Right lobe of liver (tissue), 6 donors: ENCODE measurements around the gene DNAH8. TPM values are rescaled to one million over a fixed set of nuclear protein-coding genes. Genes with fewer than 3 reads are reported as not detected.

Experiments used
- ATAC-seq, 4 donors: fragments of 200-7000 bp; cut with Tn5 transposase; one replicate each; pipeline ENCODE4 v1.9.1; 2020; ENCODE audit warnings: mild to moderate bottlenecking in 4 of 4, moderate library complexity in 4 of 4
- DNase-seq, 3 donors: peaks; one replicate each; pipeline ENCODE4 v3.0.0-alpha.2; 2020
- H3K27ac ChIP-seq, 3 donors: fragments of 200-600 bp; one replicate each; pipeline ENCODE4 v1.8.0; 2022
- H3K27me3 ChIP-seq, 2 donors: fragments of 200-600 bp; one replicate each; pipeline ENCODE4 v1.8.0; 2022
- H3K36me3 ChIP-seq, 4 donors: fragments of 200-600 bp; sonication (generic) in 1 of 4; one replicate each; pipeline versions ENCODE4 v1.5.1 to v1.8.0; 2017 to 2022; ENCODE audit warnings: control low read depth in 1 of 4
- H3K4me1 ChIP-seq, 4 donors: fragments of 200-600 bp; sonication (generic) in 1 of 4; one replicate each; pipeline versions ENCODE4 v1.5.1 to v1.8.0; 2017 to 2022; ENCODE audit warnings: control low read depth in 1 of 4
- H3K4me3 ChIP-seq, 3 donors: fragments of 200-600 bp; one replicate each; pipeline ENCODE4 v1.8.0; 2022
- H3K9me3 ChIP-seq, 4 donors: fragments of 200-600 bp; sonication (generic) in 1 of 4; one replicate each; pipeline versions ENCODE4 v1.5.1 to v1.8.0; 2017 to 2022; ENCODE audit warnings: control low read depth in 1 of 4
- CTCF ChIP-seq, 4 donors: fragments of 200-600 bp in 3 of 4; fragments of 450-650 bp in 1 of 4; IDR thresholded peaks; one replicate each; pipeline versions ENCODE4 v1.5.1 to v1.8.0; 2016 to 2022; ENCODE audit warnings: antibody characterized with exemption in 4 of 4, mild to moderate bottlenecking in 2 of 4
- POLR2A ChIP-seq: fragments of 450-650 bp; IDR thresholded peaks from one replicate; pipeline ENCODE4 v1.6.1; 2017; ENCODE audit warnings: antibody characterized with exemption, mild to moderate bottlenecking
- WGBS: methylation state at CpG from one replicate; pipeline ENCODE4 v1.1.6; 2018; ENCODE audit warnings: low coverage, low lambda C conversion rate; ENCODE audit not compliant: insufficient coverage; ENCODE audit errors: missing lambda C conversion rate; 5-methylcytosine and 5-hydroxymethylcytosine counted together
- intact Hi-C, 2 donors: fragments of 100-400 bp; cut with DNase I; formaldehyde crosslinking; loops; one replicate each; pipeline versions ENCODE4 v1.11.2 to v1.14.1; 2022
- total RNA-seq, 6 experiments: library from RNA; depleted of rRNA in 2 of 6; stranded (reverse); fragments of >200 nt in 2 of 6; fragmentation: NEBNext Ultra II Directional in 3 of 6; extraction: Animal tissue kit (Norgen Biotek cat#: 25700) in 3 of 6; gene quantifications; one replicate each; pipeline versions ENCODE4 v1.1.0 to v1.2.4, GENCODE V29; 2016 to 2023
- donor health status: DM: no; HTN: yes; CAD: no.
- donor health status: DM: no; HTN: no; CAD: no.
- donor health status: DM: no; HTN: no; CAD: no.
- donor health status: DM: no; HTN: yes; CAD: no.
- donor health status: DM: no; HTN: yes; CAD: no.

DNAH8 gene
- total RNA-seq, 6 experiments from 2014 or later, result 0.02 TPM; not detected in 5

GRCh38 chr6:38779310-38780062 lies 64.4 kb downstream of the DNAH8 start:
- DNase-seq (no peak), ATAC-seq (no peak)
- no peaks in the 10 kb centered on the region for H3K27me3 ChIP-seq
- H3K36me3 ChIP-seq, result no peaks in the 10 kb centered on the region
- WGBS, result 81% methylated on average over 4 of the region's 4 CpGs
- no peak overlapping the region for H3K4me3 ChIP-seq
- no peaks in the 10 kb centered on the region for H3K9me3 ChIP-seq
- no peaks in the 10 kb centered on the region for H3K4me1 ChIP-seq
- no peak for TF ChIP-seq CTCF (IDR thresholded peaks at IDR 0.05)
- TF ChIP-seq POLR2A, result no peak
- H3K27ac ChIP-seq, result no peak overlapping the region
- intact Hi-C loops, result no loop called here

DNA sequence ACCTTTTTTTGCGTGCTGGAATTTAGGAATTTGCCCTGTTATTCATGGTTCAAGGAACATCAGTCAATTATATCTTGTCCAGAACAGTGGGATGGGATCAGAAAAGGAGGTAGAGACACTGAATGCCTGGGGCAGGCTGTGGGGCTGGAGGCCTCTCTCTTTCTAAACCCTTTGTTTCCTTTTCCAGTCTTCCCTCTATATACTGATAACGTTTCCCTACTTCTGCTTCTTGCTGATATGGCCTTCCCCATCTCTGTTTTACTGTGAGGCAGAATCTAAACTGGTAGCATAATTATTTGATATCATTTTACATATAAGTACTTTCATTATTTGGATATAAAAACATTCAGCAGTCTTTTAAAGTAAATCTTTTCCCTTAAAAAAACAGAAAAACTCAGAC lies 67.5 kb downstream of the DNAH8 start:
- no peak for TF ChIP-seq CTCF (IDR thresholded peaks at IDR 0.05)
- H3K36me3 ChIP-seq, result no peaks in the 10 kb centered on the region
- intact Hi-C loops, result no loop called here
- H3K27me3 ChIP-seq, result no peaks in the 10 kb centered on the region
- no peak overlapping the region for H3K27ac ChIP-seq
- 59% methylated on average over 2 of the region's 2 CpGs for WGBS
- ATAC-seq (no peak), DNase-seq (no peak)
- no peak overlapping the region for H3K4me3 ChIP-seq
- H3K9me3 ChIP-seq, result no peaks in the 10 kb centered on the region
- H3K4me1 ChIP-seq, result no peaks in the 10 kb centered on the region

- DNase-seq, result no peak
- intact Hi-C loops, result no loop called here
- Histone ChIP-seq H3K27ac (no peak overlapping the region), H3K9me3 (no peaks in the 10 kb centered on the region), H3K4me3 (no peak overlapping the region), H3K27me3 (no peaks in the 10 kb centered on the region), H3K36me3 (no peaks in the 10 kb centered on the region), H3K4me1 (no peaks in the 10 kb centered on the region)
- WGBS, result 58% methylated on average over 11 of the region's 11 CpGs
- no peak for ATAC-seq
- no peak for TF ChIP-seq POLR2A
- TF ChIP-seq CTCF (IDR thresholded peaks at IDR 0.05), result no peak
These were observed 68.5 kb downstream of the DNAH8 start for GRCh38 chr6:38783443-38784228.

- Histone ChIP-seq H3K4me3 (no peak overlapping the region), H3K9me3 (no peaks in the 10 kb centered on the region), H3K27ac (no peak overlapping the region), H3K36me3 (no peaks in the 10 kb centered on the region), H3K4me1 (no peaks in the 10 kb centered on the region), H3K27me3 (no peaks in the 10 kb centered on the region)
- intact Hi-C loops, result no loop called here
- no peak for TF ChIP-seq POLR2A
- no peak for TF ChIP-seq CTCF (IDR thresholded peaks at IDR 0.05)
- ATAC-seq (no peak), DNase-seq (no peak)
- 66% methylated on average over 2 of the region's 2 CpGs for WGBS
These were observed 69.6 kb downstream of the DNAH8 start for GRCh38 chr6:38784506-38785235.
